ENCODE results near the gene SV2C.
A peak's percentile ranks its signal among the peaks of the same experiment; 100 is the strongest.
"Not testable (repeated sequence)": the region's sequence is repeated elsewhere in the genome, so short reads cannot be mapped to it uniquely, and the experiment has no call there.

Gene SV2C

DNA sequence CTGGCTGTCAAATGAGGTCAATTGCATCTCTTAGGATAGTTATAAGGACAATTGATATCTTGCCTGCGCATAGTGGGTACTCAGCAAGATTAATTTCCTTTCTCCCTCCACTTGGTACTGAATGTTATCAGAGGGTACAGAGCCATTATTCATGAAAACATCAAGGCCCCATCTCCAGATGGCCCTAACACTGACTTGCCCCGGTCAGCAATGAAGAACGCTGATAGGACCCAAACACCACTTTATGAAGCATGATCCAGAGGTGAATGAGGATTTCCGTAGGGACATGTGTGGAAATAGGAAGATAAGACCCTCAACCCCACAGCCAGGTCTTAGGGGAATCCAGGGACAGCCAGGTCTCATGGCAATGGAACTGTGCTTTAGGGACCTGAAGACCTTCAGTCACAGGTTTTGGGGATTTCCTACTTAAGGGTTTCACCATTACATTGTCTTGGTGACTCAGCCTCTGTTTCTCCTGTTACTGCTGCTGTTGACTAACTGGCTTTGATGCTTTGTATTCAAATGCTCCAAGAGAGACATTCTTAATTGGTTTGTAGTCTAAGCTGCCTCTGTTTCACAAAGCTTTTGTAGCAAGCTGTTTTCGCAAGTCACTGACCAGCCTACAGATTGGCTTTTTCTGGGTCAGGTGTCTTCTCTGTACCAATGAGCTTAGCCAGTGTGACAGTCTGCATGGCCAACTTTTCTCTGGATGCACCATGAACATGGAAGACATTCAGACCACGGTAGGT is 284.6 kb downstream of the SV2C start:
- H3K9me3 Mint-ChIP-seq: no peaks in the 10 kb centered on the region
- peaks cover 15% of the 10 kb centered on the region for H3K4me1 Mint-ChIP-seq
- peaks cover 5% of the 10 kb centered on the region for H3K27me3 Mint-ChIP-seq (ENCODE audit: low read depth)
- no peak overlapping the region for H3K4me3 Mint-ChIP-seq
- H3K27ac Mint-ChIP-seq: no peak overlapping the region
- TF ChIP-seq, protein P1, sequence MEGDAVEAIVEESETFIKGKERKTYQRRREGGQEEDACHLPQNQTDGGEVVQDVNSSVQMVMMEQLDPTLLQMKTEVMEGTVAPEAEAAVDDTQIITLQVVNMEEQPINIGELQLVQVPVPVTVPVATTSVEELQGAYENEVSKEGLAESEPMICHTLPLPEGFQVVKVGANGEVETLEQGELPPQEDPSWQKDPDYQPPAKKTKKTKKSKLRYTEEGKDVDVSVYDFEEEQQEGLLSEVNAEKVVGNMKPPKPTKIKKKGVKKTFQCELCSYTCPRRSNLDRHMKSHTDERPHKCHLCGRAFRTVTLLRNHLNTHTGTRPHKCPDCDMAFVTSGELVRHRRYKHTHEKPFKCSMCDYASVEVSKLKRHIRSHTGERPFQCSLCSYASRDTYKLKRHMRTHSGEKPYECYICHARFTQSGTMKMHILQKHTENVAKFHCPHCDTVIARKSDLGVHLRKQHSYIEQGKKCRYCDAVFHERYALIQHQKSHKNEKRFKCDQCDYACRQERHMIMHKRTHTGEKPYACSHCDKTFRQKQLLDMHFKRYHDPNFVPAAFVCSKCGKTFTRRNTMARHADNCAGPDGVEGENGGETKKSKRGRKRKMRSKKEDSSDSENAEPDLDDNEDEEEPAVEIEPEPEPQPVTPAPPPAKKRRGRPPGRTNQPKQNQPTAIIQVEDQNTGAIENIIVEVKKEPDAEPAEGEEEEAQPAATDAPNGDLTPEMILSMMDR (IDR thresholded peaks at IDR 0.05; ENCODE audit: unreplicated experiment in 3 of 3): no peak
- H3K36me3 Mint-ChIP-seq (ENCODE audit: low read depth): no peaks in the 10 kb centered on the region

DNA sequence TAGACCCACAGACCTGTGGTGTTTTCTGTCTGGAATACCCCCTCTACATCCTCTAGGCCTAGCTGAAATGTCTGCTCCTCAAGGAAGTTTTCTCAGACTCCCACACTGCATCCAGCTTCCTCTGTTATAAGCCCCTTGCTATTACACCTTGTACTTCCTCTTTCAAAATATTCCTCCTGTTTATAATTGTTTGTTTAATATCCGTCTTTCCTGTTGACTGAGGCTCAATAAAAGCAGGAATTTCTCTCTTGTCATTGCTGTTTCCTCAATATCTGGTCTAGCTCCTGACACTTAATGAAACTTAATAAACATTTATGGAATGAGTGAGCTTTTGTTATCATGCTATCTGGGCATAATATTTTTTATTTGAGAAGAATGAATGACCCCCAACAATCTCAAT is 285.8 kb downstream of the SV2C start:
- TF ChIP-seq, protein P1 (IDR thresholded peaks at IDR 0.05; ENCODE audit: unreplicated experiment in 3 of 3): no peak
- Mint-ChIP-seq H3K4me1 (peaks cover 14% of the 10 kb centered on the region), H3K4me3 (no peak overlapping the region), H3K9me3 (no peaks in the 10 kb centered on the region), H3K27ac (no peak overlapping the region), H3K36me3 (ENCODE audit: low read depth) (no peaks in the 10 kb centered on the region), H3K27me3 (ENCODE audit: low read depth) (no peaks in the 10 kb centered on the region)

DNA sequence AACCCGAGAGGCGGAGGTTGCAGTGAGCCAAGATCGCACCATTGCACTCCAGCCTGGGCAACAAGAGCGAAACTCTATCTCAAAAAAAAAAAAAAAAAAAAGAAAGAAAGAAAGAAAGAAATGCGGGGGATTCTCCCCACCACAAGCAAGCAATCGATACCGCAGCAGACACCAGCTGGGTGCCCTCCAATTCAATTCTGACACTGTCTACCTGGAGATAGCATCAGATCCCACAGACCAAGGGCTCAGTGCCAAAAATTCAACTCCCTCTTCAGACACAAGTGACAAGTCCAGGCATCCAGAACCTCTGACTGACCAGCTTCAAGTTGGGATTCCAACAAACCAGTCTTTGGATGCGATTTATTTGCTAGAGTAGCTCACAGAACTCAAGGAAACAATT is 286.5 kb downstream of the SV2C start:
- H3K27me3 Mint-ChIP-seq (ENCODE audit: low read depth); H3K27ac Mint-ChIP-seq; H3K4me3 Mint-ChIP-seq; H3K36me3 Mint-ChIP-seq (ENCODE audit: low read depth); H3K9me3 Mint-ChIP-seq: not testable (repeated sequence)
- H3K4me1 Mint-ChIP-seq: peaks cover 11% of the 10 kb centered on the region

DNA sequence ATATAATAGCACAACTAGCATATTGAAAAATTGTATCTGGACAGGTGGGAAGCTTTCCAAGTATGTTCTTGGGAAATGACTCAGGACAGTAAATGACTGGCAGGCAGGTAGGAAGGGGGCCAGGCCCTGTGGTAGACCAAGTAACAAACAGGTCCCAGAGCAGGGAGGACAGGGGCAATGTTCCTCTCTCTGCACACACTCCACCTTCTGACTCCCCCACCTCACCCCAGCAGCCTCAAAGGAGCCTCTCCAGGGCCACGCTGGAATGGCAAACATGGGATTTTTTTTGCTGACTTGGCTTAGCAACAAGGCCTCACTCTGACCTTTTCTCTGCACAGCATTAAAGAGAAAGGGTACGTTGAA is 288.8 kb downstream of the SV2C start:
- Mint-ChIP-seq H3K4me1 (peaks cover 11% of the 10 kb centered on the region), H3K36me3 (ENCODE audit: low read depth) (no peaks in the 10 kb centered on the region), H3K9me3 (no peaks in the 10 kb centered on the region), H3K4me3 (no peak overlapping the region), H3K27me3 (ENCODE audit: low read depth) (no peaks in the 10 kb centered on the region), H3K27ac (peak overlapping the region in 1 of 3 experiments; percentile 65)
- TF ChIP-seq, protein P1 (IDR thresholded peaks at IDR 0.05; ENCODE audit: unreplicated experiment in 3 of 3): no peak

DNA sequence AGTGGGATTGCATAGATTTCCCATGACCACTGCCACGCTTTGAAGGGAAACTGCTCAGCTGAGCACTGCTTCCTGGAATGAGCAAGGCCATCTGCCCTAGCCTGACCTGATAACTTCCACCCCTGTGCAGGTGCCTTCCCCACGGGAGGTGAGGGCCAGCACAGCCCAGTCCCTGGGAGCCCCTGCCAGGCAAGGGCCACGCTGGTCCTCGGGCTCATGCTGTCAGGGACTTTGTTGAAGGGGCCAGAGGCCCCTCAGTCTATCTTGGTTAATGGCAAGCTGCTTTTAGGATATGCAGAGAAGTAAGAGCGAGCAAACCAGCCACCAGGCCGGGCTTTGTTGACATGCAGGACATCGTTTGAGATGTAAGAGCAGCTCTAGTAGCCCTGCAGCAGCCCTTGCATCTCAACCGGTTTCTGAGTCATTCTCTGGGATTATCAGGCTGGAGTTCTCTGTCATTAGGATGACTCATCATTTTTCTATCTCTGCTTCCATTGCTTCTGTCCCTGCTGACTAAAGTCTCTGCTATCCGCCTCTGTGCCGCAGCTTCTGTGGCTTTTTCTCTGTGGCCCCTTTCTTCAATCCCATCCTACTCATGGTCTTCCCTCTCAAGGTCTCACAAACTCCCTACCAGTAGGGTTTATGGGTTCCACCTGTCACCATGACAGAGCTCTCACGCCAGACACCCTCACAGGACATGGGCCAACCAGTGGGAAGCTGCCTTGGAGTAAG is 289.3 kb downstream of the SV2C start:
- H3K4me1 Mint-ChIP-seq: peaks cover 11% of the 10 kb centered on the region
- H3K27ac Mint-ChIP-seq: no peak overlapping the region
- TF ChIP-seq, protein P1 (IDR thresholded peaks at IDR 0.05; ENCODE audit: unreplicated experiment in 3 of 3): no peak
- H3K4me3 Mint-ChIP-seq: no peak overlapping the region
- H3K9me3 Mint-ChIP-seq: no peaks in the 10 kb centered on the region
- H3K36me3 Mint-ChIP-seq (ENCODE audit: low read depth): no peaks in the 10 kb centered on the region
- H3K27me3 Mint-ChIP-seq (ENCODE audit: low read depth): no peaks in the 10 kb centered on the region

DNA sequence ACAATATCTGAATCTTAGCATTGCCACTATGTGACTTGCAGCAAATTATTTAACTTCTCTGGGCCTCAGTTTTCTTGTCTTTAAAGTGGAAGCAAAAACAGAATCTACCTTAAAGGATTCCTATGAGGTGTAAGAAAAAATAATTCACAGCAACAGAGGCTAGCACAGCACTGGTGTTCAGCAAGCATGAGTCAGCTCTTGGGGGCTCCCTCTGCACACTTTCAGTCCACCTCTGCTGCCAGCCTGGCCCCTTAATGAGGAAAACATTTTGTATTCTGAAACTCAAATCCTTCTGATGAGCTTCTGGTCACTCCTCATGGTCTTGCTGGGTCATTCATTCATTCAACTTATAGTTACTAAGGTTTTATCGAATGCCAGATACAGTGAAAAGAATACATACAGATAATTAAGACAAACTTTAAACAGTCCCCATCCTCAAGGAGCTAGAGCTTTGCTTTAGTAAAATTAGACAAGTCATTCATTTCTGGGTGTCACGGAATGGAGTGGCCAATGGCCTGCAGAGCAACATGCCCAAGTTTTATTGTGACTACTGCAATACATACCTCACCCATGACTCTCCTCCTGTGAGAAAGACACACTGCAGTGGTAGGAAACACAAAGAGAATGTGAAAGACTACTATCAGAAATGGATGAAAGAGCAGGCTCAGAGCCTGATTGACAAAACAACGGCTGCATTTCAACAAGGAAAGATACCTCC is 293.1 kb downstream of the SV2C start:
- H3K4me3 Mint-ChIP-seq: no peak overlapping the region
- H3K9me3 Mint-ChIP-seq: no peaks in the 10 kb centered on the region
- H3K27ac Mint-ChIP-seq: no peak overlapping the region
- TF ChIP-seq, protein P1 (IDR thresholded peaks at IDR 0.05; ENCODE audit: unreplicated experiment in 3 of 3): no peak
- no peaks in the 10 kb centered on the region for H3K27me3 Mint-ChIP-seq (ENCODE audit: low read depth)
- H3K36me3 Mint-ChIP-seq (ENCODE audit: low read depth): no peaks in the 10 kb centered on the region
- H3K4me1 Mint-ChIP-seq: peaks cover 17% of the 10 kb centered on the region

Data from nephron (organoid).